ENCODE data around the gene SOBP.

- TF ChIP-seq EZH2 (IDR thresholded peaks at IDR 0.05; ENCODE audit: low read depth) (no peak), CTCF (conservative IDR thresholded peaks at IDR 0.05) (no peak)
These were observed 209.3 kb downstream of the SOBP start for GRCh38 chr6:107699254-107699653.

All from PC-9 (cell line).